Fibroblast of skin of right quadriceps (primary cell): ENCODE measurements around the gene BNIPL.

ENCODE experiments used
- DNase-seq: peaks from one replicate; pipeline ENCODE4 v3.0.0-alpha.2; 2013

The BNIPL gene, protein sequence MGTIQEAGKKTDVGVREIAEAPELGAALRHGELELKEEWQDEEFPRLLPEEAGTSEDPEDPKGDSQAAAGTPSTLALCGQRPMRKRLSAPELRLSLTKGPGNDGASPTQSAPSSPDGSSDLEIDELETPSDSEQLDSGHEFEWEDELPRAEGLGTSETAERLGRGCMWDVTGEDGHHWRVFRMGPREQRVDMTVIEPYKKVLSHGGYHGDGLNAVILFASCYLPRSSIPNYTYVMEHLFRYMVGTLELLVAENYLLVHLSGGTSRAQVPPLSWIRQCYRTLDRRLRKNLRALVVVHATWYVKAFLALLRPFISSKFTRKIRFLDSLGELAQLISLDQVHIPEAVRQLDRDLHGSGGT

GRCh38 chr1:151036356-151036755 is at the start of gene BNIPL:
BNIPL (plus strand) TSS chr1:151036586; CDS start chr1:151036726, 140 bp downstream.
- no peak for DNase-seq

DNA sequence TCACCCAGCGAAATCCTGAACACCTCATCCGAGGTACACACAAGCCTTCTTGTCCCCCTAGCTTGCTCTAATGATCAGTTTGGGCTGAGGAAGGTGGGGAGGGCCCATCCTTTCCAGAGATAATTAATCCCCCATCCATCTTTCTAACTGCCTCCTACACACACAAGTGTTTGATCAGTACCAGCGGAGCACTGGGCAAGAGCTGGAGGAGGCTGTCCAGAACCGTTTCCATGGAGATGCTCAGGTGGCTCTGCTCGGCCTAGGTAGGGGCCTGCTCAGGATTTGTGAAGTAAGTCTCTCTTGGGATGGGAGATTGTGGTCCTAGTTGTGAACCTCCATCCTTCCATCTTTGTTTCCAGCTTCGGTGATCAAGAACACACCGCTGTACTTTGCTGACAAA is 48.5 kb upstream of the BNIPL start:
- no peak for DNase-seq

- no peak for DNase-seq
Observed at GRCh38 chr1:150992626-150993025, 43.8 kb upstream of the BNIPL start.

- DNase-seq: no peak
Observed at GRCh38 chr1:150994248-150994647, 42.1 kb upstream of the BNIPL start.

GRCh38 chr1:150995460-150995859 is 40.9 kb upstream of the BNIPL start:
- DNase-seq: no peak

DNA sequence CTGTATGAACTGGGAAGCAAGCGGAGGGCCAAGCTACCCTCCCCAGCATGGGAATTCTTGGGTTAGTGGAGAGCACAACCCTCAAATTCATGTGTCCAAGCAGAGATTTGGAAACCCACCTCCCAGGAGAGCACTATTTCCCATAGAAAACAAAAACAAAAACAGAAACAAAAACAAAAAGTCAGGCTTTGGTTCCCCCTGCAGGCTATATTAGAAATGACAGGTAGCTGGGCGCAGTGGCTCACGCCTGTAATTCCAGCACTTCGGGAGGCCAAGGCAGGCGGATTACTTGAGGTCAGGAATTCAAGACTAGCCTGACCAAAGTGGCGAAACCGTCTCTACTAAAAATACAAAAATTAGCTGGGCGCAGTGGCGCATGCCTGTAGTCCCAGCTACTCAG is 40.5 kb upstream of the BNIPL start:
- no peak for DNase-seq

DNA sequence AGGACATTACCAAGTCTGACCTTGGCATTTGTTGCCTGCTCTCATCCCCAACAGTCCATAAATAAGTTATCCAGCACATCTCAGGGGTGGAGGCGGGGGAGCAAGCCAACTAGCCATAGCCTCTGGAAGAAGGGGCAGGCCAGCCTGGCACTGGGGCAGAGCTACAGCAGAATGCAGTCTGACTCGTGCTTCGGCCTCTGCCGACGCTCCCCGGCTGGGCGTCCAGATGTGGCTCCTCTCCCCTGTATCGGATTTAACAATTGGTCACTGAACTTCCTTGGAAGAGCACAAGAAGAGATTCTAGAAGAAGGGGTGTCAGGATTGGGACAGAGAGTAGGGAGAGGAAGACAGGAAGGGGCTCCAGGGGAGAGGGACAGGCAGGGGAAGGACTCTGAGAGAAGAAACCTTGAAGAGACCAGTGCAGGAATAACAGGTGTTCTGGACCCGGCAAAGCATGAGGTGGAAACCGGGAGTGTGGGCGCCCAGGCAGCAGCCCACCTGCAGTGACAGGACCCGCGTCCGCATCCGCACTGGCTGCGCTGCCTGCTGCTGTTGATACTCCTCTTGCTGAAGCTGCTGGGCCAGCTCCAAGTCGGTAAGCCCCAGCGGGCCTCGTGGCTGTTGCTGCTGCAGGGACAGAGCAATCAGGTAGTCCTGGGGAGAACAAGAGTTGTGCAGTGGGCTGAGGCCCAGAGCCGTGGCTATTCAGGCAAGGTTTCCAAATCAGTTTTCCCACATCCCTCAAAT is 39.1 kb upstream of the BNIPL start:
- no peak for DNase-seq

GRCh38 chr1:150997949-150998348 is 38.4 kb upstream of the BNIPL start:
- DNase-seq: no peak

DNA sequence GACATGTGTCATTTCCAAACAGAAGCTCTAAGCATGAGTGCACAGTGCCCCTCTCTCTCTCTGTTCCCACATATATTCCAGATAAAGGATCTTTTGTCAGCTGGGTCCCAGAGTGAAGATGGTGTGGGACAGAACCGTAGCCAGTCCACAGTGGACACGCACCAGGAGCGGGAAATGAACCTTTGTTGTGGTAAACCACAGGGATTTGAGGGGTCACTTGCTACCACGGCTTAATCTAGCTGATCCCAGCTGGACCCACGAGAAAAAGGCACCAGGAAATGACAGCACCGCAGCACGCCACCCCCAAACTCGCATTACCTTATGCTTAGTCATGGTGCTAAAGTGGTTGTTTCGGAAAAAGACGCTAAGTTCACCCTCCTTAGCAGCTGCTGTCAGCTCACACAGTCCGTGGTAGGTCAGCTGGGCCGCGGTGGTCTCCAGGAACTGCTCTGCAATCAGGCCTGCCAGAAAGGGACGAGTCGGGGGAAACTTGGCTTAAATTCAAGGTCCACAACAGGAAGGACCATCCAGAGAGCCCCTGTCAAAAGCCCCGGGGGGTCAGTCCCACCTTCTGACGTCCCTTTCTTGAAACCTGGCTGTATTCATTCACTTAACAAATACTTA is 37.2 kb upstream of the BNIPL start:
- DNase-seq: peak; percentile 50

GRCh38 chr1:150999926-151000325 is 36.5 kb upstream of the BNIPL start:
- DNase-seq: no peak

DNA sequence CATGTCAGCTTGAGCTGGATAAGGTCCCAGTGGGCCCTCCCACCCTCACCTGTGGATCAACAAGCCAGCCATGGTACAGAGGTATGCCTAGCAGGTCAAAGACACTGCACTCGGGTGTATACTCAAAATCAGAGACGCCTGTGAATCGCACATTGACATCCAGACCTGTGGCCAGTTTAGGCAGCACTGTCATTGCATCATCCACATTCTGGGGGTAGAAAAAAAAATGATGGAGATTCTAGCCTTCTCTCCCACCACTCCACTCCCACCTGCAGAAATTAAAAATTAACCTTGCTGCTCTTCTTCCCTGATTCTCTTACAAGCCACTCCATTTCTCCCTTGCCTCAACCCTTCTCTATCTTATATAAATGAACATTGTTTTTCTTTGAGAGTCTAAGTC is 36.0 kb upstream of the BNIPL start:
- no peak for DNase-seq

DNA sequence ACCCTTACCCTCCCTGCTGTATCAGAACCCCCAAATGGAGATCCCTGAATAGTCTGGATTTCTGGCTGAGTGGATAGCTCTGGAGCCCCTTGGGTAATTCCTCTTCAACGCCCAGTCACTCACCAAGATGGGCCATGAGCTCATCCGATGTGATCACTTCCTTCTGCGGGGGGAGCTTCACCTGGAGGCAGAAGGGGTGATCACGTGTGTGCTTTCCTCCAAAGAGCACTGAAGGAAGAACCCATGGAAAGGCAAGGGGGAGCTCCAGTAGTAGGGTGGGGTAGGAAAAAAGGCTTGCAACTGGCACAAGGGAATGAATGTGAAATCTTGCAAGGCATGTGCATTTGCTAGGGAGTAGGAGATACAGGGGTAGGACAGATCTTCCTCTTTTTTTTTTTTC is 34.8 kb upstream of the BNIPL start:
- no peak for DNase-seq

GRCh38 chr1:151002051-151002450 is 34.3 kb upstream of the BNIPL start:
- DNase-seq: no peak

DNA sequence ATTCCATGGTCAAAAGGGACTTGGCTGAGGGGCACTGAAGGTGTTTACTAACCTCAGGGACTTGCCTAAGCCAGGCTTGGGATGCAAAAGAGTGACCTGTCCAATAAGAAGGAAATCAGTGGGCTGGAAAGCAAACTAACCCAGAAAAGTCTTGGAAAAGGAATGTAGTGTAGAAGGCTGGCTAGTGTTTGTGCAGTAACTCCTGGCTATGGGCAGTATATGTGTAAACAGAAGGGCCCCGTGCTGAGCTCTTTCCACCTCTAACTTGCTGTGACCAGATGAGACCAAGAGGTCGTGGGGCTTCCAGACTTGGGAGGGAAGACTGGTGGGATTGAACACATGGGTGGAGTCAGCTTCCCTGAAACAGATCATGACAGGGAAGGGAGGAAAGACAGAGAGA is 33.8 kb upstream of the BNIPL start:
- no peak for DNase-seq

- no peak for DNase-seq
Observed at GRCh38 chr1:151003180-151003579, 33.2 kb upstream of the BNIPL start.

DNA sequence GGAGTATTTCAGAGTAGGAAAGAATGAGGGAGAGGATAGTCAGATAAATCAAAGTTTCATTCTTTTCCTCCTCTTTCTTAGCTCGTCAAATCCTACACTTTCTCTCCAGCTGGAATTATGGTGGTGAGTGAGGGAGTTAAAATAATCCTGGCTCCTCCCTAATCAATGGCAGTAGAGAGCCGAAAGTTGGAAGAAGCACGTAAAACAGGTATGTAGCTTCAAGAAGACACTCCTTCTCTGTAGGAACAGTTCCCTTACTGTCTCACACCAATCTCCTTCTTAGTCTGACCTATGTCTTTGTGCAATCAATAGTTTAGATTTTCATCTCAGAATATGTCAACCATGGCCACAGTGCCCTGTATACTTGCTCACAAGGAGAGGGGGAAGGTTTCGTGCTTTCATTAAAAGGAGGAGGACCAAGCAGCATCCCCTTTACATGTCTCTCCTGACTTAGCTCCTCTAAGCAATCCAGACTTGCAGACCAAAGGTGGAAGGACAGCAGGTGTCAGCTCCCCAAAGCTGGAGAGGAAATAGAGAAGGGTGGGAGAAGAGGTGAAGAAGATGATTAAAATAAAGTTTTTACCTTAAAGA is 30.6 kb upstream of the BNIPL start:
- no peak for DNase-seq

DNA sequence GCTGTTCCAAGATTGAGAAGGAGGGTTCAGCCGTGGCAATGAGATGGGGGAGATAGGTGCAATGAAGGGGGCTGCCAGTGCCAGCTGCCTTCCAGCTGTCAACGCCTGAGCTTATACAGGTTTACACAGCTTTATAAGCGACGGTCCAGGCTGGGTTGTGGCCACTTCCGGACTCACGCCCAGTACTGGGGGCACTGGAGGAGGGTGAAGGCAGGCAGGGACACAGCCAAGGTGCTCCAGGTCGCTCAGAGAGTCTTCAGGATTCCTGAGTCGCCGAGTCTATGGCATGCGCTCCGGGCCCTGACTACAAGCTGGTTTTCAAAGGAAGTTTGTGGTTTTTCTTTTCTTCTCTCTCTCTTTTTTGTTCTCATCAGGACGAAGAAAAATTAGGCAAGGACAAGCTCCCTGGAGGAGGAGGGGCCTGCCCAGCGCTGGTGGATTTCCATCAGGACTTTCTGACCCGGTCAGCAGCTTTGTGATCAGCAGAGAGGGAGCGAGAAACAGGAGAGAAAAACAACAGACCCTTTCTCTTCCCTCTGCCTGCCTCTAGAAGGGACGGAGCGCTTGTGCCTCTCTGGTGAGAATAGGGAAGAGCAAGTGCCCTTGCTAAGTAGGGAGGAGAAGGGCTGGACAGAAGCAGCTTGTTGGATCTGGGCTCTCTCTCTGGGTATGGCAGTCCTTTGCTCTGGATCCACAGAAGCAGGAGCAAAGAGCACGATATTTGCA is 29.9 kb upstream of the BNIPL start, which contains the start of gene MINDY1:
Gene MINDY1 (minus strand): TSS at position 576 of the 726 bp plus-strand sequence. CDS start 4,285 bp downstream, outside the sequence.
- peak; percentile 80 for DNase-seq

- DNase-seq: no peak
Observed at GRCh38 chr1:151007853-151008243, 28.5 kb upstream of the BNIPL start.

DNA sequence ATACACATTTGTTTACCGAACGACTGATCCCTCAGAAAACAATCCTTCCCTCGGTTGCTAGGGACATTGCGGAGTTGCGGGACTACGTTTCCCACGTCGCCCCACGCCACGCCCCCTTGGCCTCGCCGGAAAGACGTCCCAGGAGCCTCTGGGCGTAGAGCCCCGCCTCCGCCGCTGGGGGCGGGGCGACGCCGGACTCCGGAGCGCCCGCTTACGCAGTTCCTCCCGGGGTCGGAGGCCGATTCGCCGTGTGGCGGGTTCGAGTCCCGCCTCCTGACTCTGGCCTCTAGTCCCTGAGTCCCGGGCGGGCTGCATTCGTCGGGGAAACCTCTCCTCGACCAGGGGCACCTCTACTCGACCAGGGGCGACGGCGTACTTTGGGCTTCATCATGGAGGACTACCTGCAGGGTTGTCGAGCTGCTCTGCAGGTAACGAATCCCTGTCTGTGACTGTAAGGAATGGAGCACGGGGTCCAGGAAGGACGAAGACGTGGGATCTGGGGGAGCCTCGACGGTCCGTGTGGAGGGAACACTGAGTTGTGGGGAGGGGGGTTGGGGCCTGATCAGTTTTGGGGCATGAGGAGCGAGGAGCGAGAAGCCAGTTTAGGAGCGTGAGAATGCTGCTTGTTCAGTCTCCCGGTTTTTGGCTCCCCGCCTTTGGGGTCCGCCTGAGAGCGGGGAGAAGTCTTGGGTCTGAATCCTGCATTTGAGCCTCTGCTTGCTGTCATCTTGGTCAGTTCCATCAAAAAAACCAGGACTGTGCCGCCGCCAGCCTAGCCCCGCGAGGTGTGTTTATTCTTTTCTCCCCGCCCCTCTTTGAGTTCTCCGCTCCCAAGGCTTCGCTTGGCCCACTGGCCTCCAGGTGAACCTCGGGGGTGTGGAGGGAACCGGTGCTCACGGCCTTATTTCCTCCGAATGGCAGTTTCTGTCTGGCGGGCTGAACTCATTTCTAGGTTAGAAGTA is 27.9 kb upstream of the BNIPL start, which contains the start of gene PRUNE1:
Gene PRUNE1 (plus strand): TSS at position 206 of the 962 bp plus-strand sequence. CDS start 184 bp downstream, at position 390.
- DNase-seq: peak; percentile 95

DNA sequence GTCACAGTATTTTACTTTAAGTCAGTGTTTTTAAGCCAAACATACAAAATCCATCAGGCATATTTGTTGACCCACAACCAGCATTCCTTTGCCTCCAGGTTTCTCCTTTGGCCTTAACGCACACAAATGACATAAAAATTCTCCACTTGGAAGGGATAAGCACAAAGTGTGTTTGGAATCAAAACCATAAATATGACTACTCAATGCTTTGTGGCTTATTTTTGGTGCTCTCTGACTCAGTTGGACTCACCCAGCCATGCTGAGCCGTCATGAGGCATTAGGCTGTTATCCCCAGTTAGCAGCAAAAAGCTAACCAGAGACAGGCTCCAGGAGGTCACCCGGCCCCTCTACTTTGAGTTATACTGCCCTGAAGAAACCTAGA is 27.2 kb upstream of the BNIPL start:
- peak; percentile 48 for DNase-seq

GRCh38 chr1:151009674-151010345 is 26.6 kb upstream of the BNIPL start:
- no peak for DNase-seq
